HepG2 (cell line): ENCODE data around the gene IL17RB. TPM values are rescaled to one million over a fixed set of nuclear protein-coding genes. Genes with fewer than 3 reads are reported as not detected.
A peak's percentile ranks its signal among the peaks of the same experiment; 100 is the strongest.

ENCODE experiments used
- CCAR2 ChIP-seq: fragments of 200-400 bp; formaldehyde crosslinking; optimal IDR thresholded peaks from 2 replicates; pipeline ENCODE3; 2018; ENCODE audit warnings: low read depth, mild to moderate bottlenecking, low read length, moderate library complexity
- CHD4 ChIP-seq: fragments of 200-600 bp; sonication (generic); IDR thresholded peaks from 2 replicates; pipeline ENCODE4 v1.7.0; 2017; ENCODE audit warnings: mild to moderate bottlenecking, low read length, borderline replicate concordance
- EED ChIP-seq: sonication (generic); formaldehyde crosslinking; IDR thresholded peaks from 2 replicates; pipeline ENCODE4 v1.5.0; 2020; ENCODE audit warnings: mild to moderate bottlenecking, missing genetic modification reagents
- HOMEZ ChIP-seq: IDR thresholded peaks from 2 replicates; pipeline ENCODE4 v1.6.1; 2016; ENCODE audit warnings: low read depth
- MXD3 ChIP-seq: IDR thresholded peaks from 2 replicates; pipeline ENCODE4 v1.6.1; 2016; ENCODE audit warnings: mild to moderate bottlenecking, missing biosample characterization, missing genetic modification reagents
- NFAT5 ChIP-seq: sonication (generic); formaldehyde crosslinking; IDR thresholded peaks from 2 replicates; pipeline ENCODE4 v1.4.0; 2020; ENCODE audit warnings: missing genetic modification reagents
- NFE2L1 ChIP-seq: sonication (generic); formaldehyde crosslinking; IDR thresholded peaks from 2 replicates; pipeline ENCODE4 v1.4.0; 2020; ENCODE audit warnings: missing genetic modification reagents, mild to moderate bottlenecking, borderline replicate concordance
- POGK ChIP-seq: sonication (generic); formaldehyde crosslinking; conservative IDR thresholded peaks from 2 replicates; pipeline ENCODE4 v1.8.0; 2022; ENCODE audit warnings: mild to moderate bottlenecking, moderate library complexity, missing genetic modification reagents
- SIN3B ChIP-seq: fragments of 150-350 bp; IDR thresholded peaks from 2 replicates; pipeline ENCODE4 v1.6.1; 2014; ENCODE audit warnings: low read length
- SRSF9 ChIP-seq: fragments of 200-400 bp; formaldehyde crosslinking; IDR thresholded peaks from 2 replicates; pipeline ENCODE4 v1.6.1; 2018; ENCODE audit warnings: borderline replicate concordance, mild to moderate bottlenecking, low read depth, low read length; ENCODE audit not compliant: insufficient read depth, poor library complexity, severe bottlenecking
- TFDP1 ChIP-seq: IDR thresholded peaks from 2 replicates; pipeline ENCODE4 v1.6.1; 2016; ENCODE audit warnings: missing compliant biosample characterization, missing genetic modification reagents, borderline replicate concordance
- ZBTB38 ChIP-seq: sonication (generic); formaldehyde crosslinking; IDR thresholded peaks from 2 replicates; pipeline ENCODE4 v1.5.1; 2020; ENCODE audit warnings: mild to moderate bottlenecking, missing genetic modification reagents
- ZFX ChIP-seq: sonication (generic); formaldehyde crosslinking; IDR thresholded peaks from 2 replicates; pipeline ENCODE4 v1.4.0; 2020; ENCODE audit warnings: mild to moderate bottlenecking, low read depth, missing genetic modification reagents, moderate library complexity
- ZNF335 ChIP-seq: sonication (generic); formaldehyde crosslinking; IDR thresholded peaks from 2 replicates; pipeline ENCODE4 v1.4.0; 2020; ENCODE audit warnings: missing genetic modification reagents
- ZSCAN25 ChIP-seq: sonication (generic); formaldehyde crosslinking; IDR thresholded peaks from 2 replicates; pipeline ENCODE4 v1.8.0; 2022; ENCODE audit warnings: mild to moderate bottlenecking, missing genetic modification reagents
- polyA plus RNA-seq, 8 experiments: library from polyadenylated mRNA; depleted of rRNA in 3 of 8; stranded (reverse) in 7 of 8; unstranded in 1 of 8; fragments of >200 nt; fragmentation: Illumina TruSeq in 4 of 8; extraction: Trizol in 4 of 8; gene quantifications; 2 replicates each; pipeline versions ENCODE4 v1.2.1 to v1.2.3, GENCODE V29; 2011 to 2016; ENCODE audit warnings: low read depth in 4 of 8, missing spikeins in 1 of 8, mixed read lengths in 1 of 8; ENCODE audit not compliant: insufficient read depth in 1 of 8
- total RNA-seq, 5 experiments: library from RNA; depleted of rRNA; stranded (reverse); fragments of >200 nt; fragmentation: Illumina TruSeq; extraction: Trizol; gene quantifications; 2 replicates each; pipeline ENCODE4 v1.2.3, GENCODE V29; 2016; ENCODE audit warnings: low read depth in 1 of 5
- TF ChIP-seq, protein P1 (sequence below): sonication (generic); formaldehyde crosslinking; IDR thresholded peaks from 2 replicates; pipeline ENCODE4 v1.5.1; 2020; ENCODE audit warnings: mild to moderate bottlenecking, missing genetic modification reagents, borderline replicate concordance

IL17RB gene
- total and polyA plus RNA-seq, 2 of the 13 experiments (the other 11 are each of a cell fraction or from before 2014, with no cell fraction given): 130 to 190 TPM

GRCh38 chr3:53842436-53843194, 3.8 kb upstream of the IL17RB start (continued):
- peak; percentile 94; the same call in 1 of the 2 replicates for TF ChIP-seq NFAT5 (CRISPR knock-in tag)
- TF ChIP-seq MXD3 (CRISPR knock-in tag): no peak
- 0 out of 2 replicates have a peak, but pooled peaks have one; percentile 14 for TF ChIP-seq ZNF335 (CRISPR knock-in tag)
- peak; percentile 75 for TF ChIP-seq ZFX (CRISPR knock-in tag)
- peak; percentile 81 for TF ChIP-seq ZBTB38
- no peak; the same call in 1 of the 2 replicates for TF ChIP-seq HOMEZ (CRISPR knock-in tag)
- no peak for TF ChIP-seq TFDP1
- TF ChIP-seq POGK (CRISPR knock-in tag): no peak
- TF ChIP-seq CHD4: no peak
- peak; percentile 11 for TF ChIP-seq CCAR2
- TF ChIP-seq EED (CRISPR knock-in tag): no peak
- no peak for TF ChIP-seq SIN3B
- TF ChIP-seq NFE2L1: no peak
- TF ChIP-seq SRSF9: no peak
- TF ChIP-seq, protein P1, sequence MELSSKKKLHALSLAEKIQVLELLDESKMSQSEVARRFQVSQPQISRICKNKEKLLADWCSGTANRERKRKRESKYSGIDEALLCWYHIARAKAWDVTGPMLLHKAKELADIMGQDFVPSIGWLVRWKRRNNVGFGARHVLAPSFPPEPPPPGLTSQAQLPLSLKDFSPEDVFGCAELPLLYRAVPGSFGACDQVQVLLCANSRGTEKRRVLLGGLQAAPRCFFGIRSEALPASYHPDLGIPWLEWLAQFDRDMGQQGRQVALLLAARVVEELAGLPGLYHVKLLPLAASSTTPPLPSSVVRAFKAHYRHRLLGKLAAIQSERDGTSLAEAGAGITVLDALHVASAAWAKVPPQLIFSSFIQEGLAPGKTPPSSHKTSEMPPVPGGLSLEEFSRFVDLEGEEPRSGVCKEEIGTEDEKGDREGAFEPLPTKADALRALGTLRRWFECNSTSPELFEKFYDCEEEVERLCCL (CRISPR knock-in tag): no peak
- TF ChIP-seq ZSCAN25 (CRISPR knock-in tag): 0 out of 2 replicates have a peak, but pooled peaks have one; percentile 40
